ENCODE data around the gene GDF9.

- TF ChIP-seq, protein P1, sequence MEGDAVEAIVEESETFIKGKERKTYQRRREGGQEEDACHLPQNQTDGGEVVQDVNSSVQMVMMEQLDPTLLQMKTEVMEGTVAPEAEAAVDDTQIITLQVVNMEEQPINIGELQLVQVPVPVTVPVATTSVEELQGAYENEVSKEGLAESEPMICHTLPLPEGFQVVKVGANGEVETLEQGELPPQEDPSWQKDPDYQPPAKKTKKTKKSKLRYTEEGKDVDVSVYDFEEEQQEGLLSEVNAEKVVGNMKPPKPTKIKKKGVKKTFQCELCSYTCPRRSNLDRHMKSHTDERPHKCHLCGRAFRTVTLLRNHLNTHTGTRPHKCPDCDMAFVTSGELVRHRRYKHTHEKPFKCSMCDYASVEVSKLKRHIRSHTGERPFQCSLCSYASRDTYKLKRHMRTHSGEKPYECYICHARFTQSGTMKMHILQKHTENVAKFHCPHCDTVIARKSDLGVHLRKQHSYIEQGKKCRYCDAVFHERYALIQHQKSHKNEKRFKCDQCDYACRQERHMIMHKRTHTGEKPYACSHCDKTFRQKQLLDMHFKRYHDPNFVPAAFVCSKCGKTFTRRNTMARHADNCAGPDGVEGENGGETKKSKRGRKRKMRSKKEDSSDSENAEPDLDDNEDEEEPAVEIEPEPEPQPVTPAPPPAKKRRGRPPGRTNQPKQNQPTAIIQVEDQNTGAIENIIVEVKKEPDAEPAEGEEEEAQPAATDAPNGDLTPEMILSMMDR (IDR thresholded peaks at IDR 0.05), result no peak
- no peak for TF ChIP-seq POLR2AphosphoS5 (IDR thresholded peaks at IDR 0.05; ENCODE audit: low read depth, low read length)
- no peak for TF ChIP-seq SIN3A (IDR thresholded peaks at IDR 0.05; ENCODE audit: borderline replicate concordance, insufficient read depth, low read depth, low read length)
- no peak for TF ChIP-seq REST (IDR thresholded peaks at IDR 0.05; ENCODE audit: insufficient read depth in 1 of 2, low read depth in 2 of 2, low read length in 1 of 2)
Observed at GRCh38 chr5:132909702-132910101, 43.4 kb upstream of the GDF9 start.
